GM21360 (cell line): Measurements from ENCODE around the gene SPATS2.

ENCODE experiments used
- ATAC-seq: cut with Tn5 transposase; IDR thresholded peaks from one replicate; pipeline ENCODE4 v1.9.1; 2021; ENCODE audit warnings: mild to moderate bottlenecking, moderate library complexity; ENCODE audit not compliant: unreplicated experiment

Gene SPATS2

GRCh38 chr12:49567611-49568441 is 200.6 kb downstream of the SPATS2 start, which contains the start of gene MCRS1:
TSS of gene MCRS1 (minus strand) at chr12:49568142. CDS start at chr12:49566731, 1,411 bp downstream.
- peak; percentile 77 for ATAC-seq

- peak; percentile 19 for ATAC-seq
Observed at GRCh38 chr12:49568442-49569162, 201.3 kb downstream of the SPATS2 start.
